Pulmonary artery endothelial cell (primary cell): ENCODE results near the gene C12orf42. TPM values are rescaled to one million over a fixed set of nuclear protein-coding genes. Genes with fewer than 3 reads are reported as not detected.
"Not testable (repeated sequence)": the region's sequence is repeated elsewhere in the genome, so short reads cannot be mapped to it uniquely, and the experiment has no call there.

Experiments used
- DNase-seq: peaks from one replicate; pipeline ENCODE4 v3.0.0-alpha.2; 2011; ENCODE audit warnings: low read depth, low spot score
- total RNA-seq: library from RNA; depleted of rRNA; stranded (reverse); fragments of >200 nt; gene quantifications from 2 replicates; pipeline ENCODE4 v1.2.3, GENCODE V29; 2014

Gene C12orf42
- total RNA-seq, 1 donor from 2014 or later = not detected

- DNase-seq = not testable (repeated sequence)
Observed at GRCh38 chr12:103424849-103425586, 70.8 kb downstream of the C12orf42 start.

- no peak for DNase-seq
Observed at GRCh38 chr12:103423516-103423910, 72.3 kb downstream of the C12orf42 start.

GRCh38 chr12:103422746-103423515 lies 72.8 kb downstream of the C12orf42 start:
- DNase-seq = no peak

GRCh38 chr12:103422328-103422727 lies 73.4 kb downstream of the C12orf42 start:
- DNase-seq = no peak

- DNase-seq = no peak
Observed at GRCh38 chr12:103421402-103421801, 74.4 kb downstream of the C12orf42 start.

GRCh38 chr12:103415681-103416080 lies 80.1 kb downstream of the C12orf42 start:
- DNase-seq = no peak

GRCh38 chr12:103401421-103401820 lies 94.3 kb downstream of the C12orf42 start:
- no peak for DNase-seq

GRCh38 chr12:103399986-103400385 lies 95.8 kb downstream of the C12orf42 start:
- DNase-seq = no peak

- DNase-seq = no peak
Observed at GRCh38 chr12:103397536-103397935, 98.2 kb downstream of the C12orf42 start.

- no peak for DNase-seq
Observed at GRCh38 chr12:103392722-103393121, 103.0 kb downstream of the C12orf42 start.

- no peak for DNase-seq
Observed at GRCh38 chr12:103391103-103391502, 104.7 kb downstream of the C12orf42 start.

- DNase-seq = no peak
Observed at GRCh38 chr12:103387385-103387784, 108.4 kb downstream of the C12orf42 start.

GRCh38 chr12:103386451-103386850 lies 109.3 kb downstream of the C12orf42 start:
- no peak for DNase-seq

- no peak for DNase-seq
Observed at GRCh38 chr12:103382736-103383346, 112.9 kb downstream of the C12orf42 start.

- no peak for DNase-seq
Observed at GRCh38 chr12:103382119-103382518, 113.6 kb downstream of the C12orf42 start.

GRCh38 chr12:103379670-103380069 lies 116.1 kb downstream of the C12orf42 start:
- DNase-seq = no peak

- DNase-seq = no peak
Observed at GRCh38 chr12:103373088-103373523, 122.7 kb downstream of the C12orf42 start.

GRCh38 chr12:103369929-103370328 lies 125.8 kb downstream of the C12orf42 start:
- no peak for DNase-seq

GRCh38 chr12:103368167-103368566 lies 127.6 kb downstream of the C12orf42 start:
- DNase-seq = no peak

GRCh38 chr12:103354403-103354802 lies 141.4 kb downstream of the C12orf42 start:
- DNase-seq = no peak

GRCh38 chr12:103353913-103354312 lies 141.9 kb downstream of the C12orf42 start:
- no peak for DNase-seq

- no peak for DNase-seq
Observed at GRCh38 chr12:103350116-103350515, 145.7 kb downstream of the C12orf42 start.
